IMR-90 (cell line): ENCODE results near the gene KCTD4. TPM values are rescaled to one million over a fixed set of nuclear protein-coding genes. Genes with fewer than 3 reads are reported as not detected.

Experiments
- ATAC-seq: fragments of 200-7000 bp; cut with Tn5 transposase; 2 replicates; pipeline ENCODE4 v1.9.1; 2020; ENCODE audit warnings: low read depth, mild to moderate bottlenecking, moderate library complexity
- BruUV-seq: library from RNA; stranded (reverse); fragments of 400-500 nt; replicated peaks from 2 replicates; lab custom pipeline; 2021; lab: Mats Ljungman, UMichigan
- CTCF ChIA-PET: fragments of 300-600 bp; formaldehyde crosslinking; extraction: SDS; loops from one replicate; lab custom pipeline; 2021; ENCODE audit warnings: antibody characterized with exemption; lab: Yijun Ruan, JAX
- POLR2A ChIA-PET: fragments of 300-600 bp; sonication (Branson Sonifier 250); formaldehyde crosslinking; loops from one replicate; lab custom pipeline; 2022; ENCODE audit warnings: antibody characterized with exemption; ENCODE audit not compliant: unreplicated experiment; lab: Charles Lee
- DNase-seq: peaks from one replicate; pipeline ENCODE4 v3.0.0; 2013
- H2AFZ ChIP-seq: replicated peaks from 2 replicates; pipeline ENCODE3; 2013; ENCODE audit warnings: low read length, mild to moderate bottlenecking; ENCODE audit not compliant: poor library complexity
- H2AK5ac ChIP-seq: 2 replicates; pipeline ENCODE4 v1.6.1; 2013; ENCODE audit warnings: low read depth, low read length, inconsistent platforms
- H2AK9ac ChIP-seq: replicated peaks from 2 replicates; pipeline ENCODE3; 2013; ENCODE audit warnings: mild to moderate bottlenecking, low read depth, low read length, moderate library complexity; ENCODE audit not compliant: poor library complexity
- H2BK120ac ChIP-seq: 2 replicates; pipeline ENCODE4 v1.6.1; 2013; ENCODE audit warnings: low read depth, low read length, inconsistent platforms
- H2BK15ac ChIP-seq: 3 replicates; pipeline ENCODE4 v1.6.1; 2013; ENCODE audit warnings: low read depth, low read length, inconsistent platforms
- H2BK20ac ChIP-seq: 2 replicates; pipeline ENCODE4 v1.6.1; 2013; ENCODE audit warnings: low read depth, mild to moderate bottlenecking, inconsistent platforms, low read length, moderate library complexity
- H2BK5ac ChIP-seq: 2 replicates; pipeline ENCODE4 v1.6.1; 2013; ENCODE audit warnings: mild to moderate bottlenecking, low read depth, low read length, inconsistent platforms; ENCODE audit not compliant: poor library complexity, severe bottlenecking
- H3K14ac ChIP-seq: replicated peaks from 2 replicates; pipeline ENCODE4 v1.6.1; 2013; ENCODE audit warnings: low read depth, low read length, inconsistent platforms
- H3K18ac ChIP-seq: 2 replicates; pipeline ENCODE4 v1.6.1; 2013; ENCODE audit warnings: low read depth, low read length, control low read depth
- H3K23ac ChIP-seq: 2 replicates; pipeline ENCODE4 v1.6.1; 2013; ENCODE audit warnings: low read depth, low read length, inconsistent platforms
- H3K27ac ChIP-seq: 2 replicates; pipeline ENCODE4 v1.5.1; 2013; ENCODE audit warnings: mild to moderate bottlenecking, control low read depth, low read length; ENCODE audit not compliant: insufficient read depth
- H3K27me3 ChIP-seq: 2 replicates; pipeline ENCODE4 v1.6.1; 2013; ENCODE audit warnings: low read length; ENCODE audit not compliant: control insufficient read depth, insufficient read depth
- H3K36me3 ChIP-seq: 2 replicates; pipeline ENCODE4 v1.6.1; 2013; ENCODE audit warnings: low read length, mixed read lengths; ENCODE audit not compliant: control insufficient read depth, insufficient read depth
- H3K4ac ChIP-seq: 2 replicates; pipeline ENCODE4 v1.6.1; 2013; ENCODE audit warnings: low read depth, low read length, inconsistent platforms
- H3K4me1 ChIP-seq: 2 replicates; pipeline ENCODE4 v1.6.1; 2013; ENCODE audit warnings: low read length, mixed read lengths; ENCODE audit not compliant: control insufficient read depth, insufficient read depth
- H3K4me2 ChIP-seq: 2 replicates; pipeline ENCODE4 v1.6.1; 2013; ENCODE audit warnings: low read depth, mild to moderate bottlenecking, control low read depth, low read length, moderate library complexity
- H3K4me3 ChIP-seq: 2 replicates; pipeline ENCODE4 v1.5.1; 2013; ENCODE audit warnings: low read depth, mild to moderate bottlenecking, control low read depth, low read length, moderate library complexity; ENCODE audit not compliant: insufficient read depth
- H3K56ac ChIP-seq: 2 replicates; pipeline ENCODE4 v1.6.1; 2013; ENCODE audit warnings: low read length, inconsistent platforms; ENCODE audit not compliant: insufficient read depth; ENCODE audit errors: extremely low read depth
- H3K79me1 ChIP-seq, 2 experiments: 2 replicates each; pipeline ENCODE4 v1.6.1; 2013; ENCODE audit warnings: low read length in 2 of 2, inconsistent platforms in 1 of 2, low read depth in 1 of 2
- H3K9ac ChIP-seq: 2 replicates; pipeline ENCODE4 v1.6.1; 2013; ENCODE audit warnings: low read depth, low read length, control low read depth
- H3K9me1 ChIP-seq: 2 replicates; pipeline ENCODE4 v1.6.1; 2013; ENCODE audit warnings: low read length, inconsistent platforms; ENCODE audit not compliant: insufficient read depth
- H3K9me3 ChIP-seq: 2 replicates; pipeline ENCODE4 v1.6.1; 2013; ENCODE audit warnings: low read length; ENCODE audit not compliant: control insufficient read depth, insufficient read depth
- H4K20me1 ChIP-seq: 2 replicates; pipeline ENCODE4 v1.6.1; 2013; ENCODE audit warnings: low read length, inconsistent platforms; ENCODE audit not compliant: insufficient read depth
- H4K5ac ChIP-seq: 2 replicates; pipeline ENCODE4 v1.6.1; 2013; ENCODE audit warnings: mild to moderate bottlenecking, low read depth, low read length, control low read depth
- H4K8ac ChIP-seq, 2 experiments: 2 replicates each; pipeline ENCODE4 v1.6.1; 2013; ENCODE audit warnings: low read depth in 2 of 2, low read length in 2 of 2, control low read depth in 1 of 2, inconsistent platforms in 1 of 2
- H4K91ac ChIP-seq: 2 replicates; pipeline ENCODE4 v1.6.1; 2013; ENCODE audit warnings: low read depth, low read length, inconsistent platforms; ENCODE audit not compliant: insufficient read depth
- BHLHE40 ChIP-seq: fragments of 150-350 bp; IDR thresholded peaks from 2 replicates; pipeline ENCODE4 v1.6.1; 2016; ENCODE audit warnings: mild to moderate bottlenecking, low read depth, low read length
- CEBPB ChIP-seq: IDR thresholded peaks from 2 replicates; pipeline ENCODE4 v1.6.1; 2012; ENCODE audit warnings: low read depth, low read length, improper control_type of control experiment
- FOS ChIP-seq: fragments of 150-350 bp; IDR thresholded peaks from 2 replicates; pipeline ENCODE4 v1.6.1; 2016; ENCODE audit warnings: low read depth, low read length
- MAFK ChIP-seq: IDR thresholded peaks from 2 replicates; pipeline ENCODE4 v1.6.1; 2012; ENCODE audit warnings: low read depth, low read length, improper control_type of control experiment
- RAD21 ChIP-seq: IDR thresholded peaks from 2 replicates; pipeline ENCODE4 v1.6.1; 2012; ENCODE audit warnings: low read length, improper control_type of control experiment
- RCOR1 ChIP-seq: IDR thresholded peaks from 2 replicates; pipeline ENCODE4 v1.6.1; 2012; ENCODE audit warnings: mild to moderate bottlenecking, low read length, improper control_type of control experiment; ENCODE audit not compliant: insufficient replicate concordance
- RFX5 ChIP-seq: IDR thresholded peaks from 2 replicates; pipeline ENCODE4 v1.8.0; 2012; ENCODE audit warnings: low read depth, mild to moderate bottlenecking, low read length, moderate library complexity
- SMC3 ChIP-seq: fragments of 150-350 bp; IDR thresholded peaks from 2 replicates; pipeline ENCODE4 v1.6.1; 2016; ENCODE audit warnings: low read depth, mild to moderate bottlenecking, antibody characterized with exemption, low read length, moderate library complexity
- WGBS, 2 experiments: methylation state at CpG; one replicate each; pipeline versions ENCODE4 v1.1.5 to v1.1.7; 2013; ENCODE audit warnings: missing lambda C conversion rate in 2 of 2; ENCODE audit not compliant: insufficient read length in 1 of 2; ENCODE audit errors: extremely low coverage in 2 of 2; 5-methylcytosine and 5-hydroxymethylcytosine counted together
- dilution Hi-C: fragments of 300-500 bp; cut with HindIII; formaldehyde crosslinking; loops from one replicate; pipeline ENCODE4 v1.14.3; 2018; ENCODE audit warnings: low sequenced_read_pairs; ENCODE audit not compliant: unreplicated experiment
- in situ Hi-C: fragments of 300-500 bp; cut with MboI; formaldehyde crosslinking; loops from 3 replicates; pipeline ENCODE4 v1.14.3; 2019; ENCODE audit warnings: low sequenced_read_pairs, inconsistent platforms, mixed read lengths
- intact Hi-C: fragments of 100-400 bp; cut with micrococcal nuclease; formaldehyde crosslinking; loops from 2 replicates; pipeline ENCODE4 v1.10.0; 2022
- polyA plus RNA-seq, 3 experiments: library from polyadenylated mRNA; depleted of rRNA; stranded (reverse); fragments of >200 nt; gene quantifications; 2 replicates each; pipeline ENCODE4 v1.2.3, GENCODE V29; 2012; ENCODE audit warnings: low replicate concordance in 1 of 3
- total RNA-seq: library from RNA; depleted of rRNA; stranded (reverse); fragments of >200 nt; gene quantifications from 2 replicates; pipeline ENCODE4 v1.2.3, GENCODE V29; 2012
- TF ChIP-seq, protein P1 (sequence below): fragments of 150-350 bp; IDR thresholded peaks from 2 replicates; pipeline ENCODE4 v1.6.1; 2017; ENCODE audit warnings: mild to moderate bottlenecking, antibody characterized with exemption, low read length, low read depth

The KCTD4 gene
- total and polyA plus RNA-seq, 2 of the 4 experiments (the other 2 are of a cell fraction), result 0.53 to 0.72 TPM

DNA sequence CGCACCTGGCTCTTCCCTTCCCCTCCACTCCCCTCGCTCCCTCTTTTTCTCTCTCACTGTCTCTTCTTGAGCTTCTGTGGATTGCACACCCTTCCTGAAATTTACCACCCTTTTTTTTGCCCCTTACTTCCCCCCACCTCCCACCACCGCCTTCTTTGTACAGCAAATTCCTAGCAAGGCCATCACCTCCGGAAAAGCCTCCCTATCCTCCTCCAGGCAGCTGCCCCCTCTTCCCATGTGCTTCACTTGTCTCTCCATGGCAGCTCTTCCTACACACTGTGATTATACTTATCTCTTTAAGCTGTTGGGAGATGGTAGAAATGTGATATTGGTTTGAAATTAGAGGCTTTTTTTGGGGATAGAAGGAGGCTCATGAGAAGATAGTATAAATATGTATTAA, 28.3 kb upstream of the KCTD4 start:
- Histone ChIP-seq H2AK5ac (no peak overlapping the region), H3K27me3 (no peaks in the 10 kb centered on the region), H3K9me1 (peaks cover 3% of the 10 kb centered on the region; the same call in 1 of the 2 replicates), H3K36me3 (0 out of 2 replicates have a peak, but pooled peaks cover 2% of the 10 kb centered on the region), H2BK15ac (no peak overlapping the region), H3K14ac (no peak overlapping the region), H4K91ac (no peak overlapping the region), H2BK5ac (no peak overlapping the region), H3K18ac (no peak overlapping the region), H3K23ac (no peak overlapping the region), H3K4me1 (no peaks in the 10 kb centered on the region; the same call in 1 of the 2 replicates), H3K4me2 (no peak overlapping the region), H3K9me3 (no peaks in the 10 kb centered on the region), H2BK120ac (no peak overlapping the region), H2AFZ (no peak overlapping the region), H3K9ac (no peak overlapping the region), H4K20me1 (no peaks in the 10 kb centered on the region), H3K56ac (no peak overlapping the region), H4K5ac (no peak overlapping the region), H3K4me3 (no peak overlapping the region), H2BK20ac (no peak overlapping the region), H3K27ac (no peak overlapping the region), H3K79me1 (peaks cover 15 to 43% of the 10 kb centered on the region in 2 experiments), H4K8ac (no peak overlapping the region), H2AK9ac (no peak overlapping the region), H3K4ac (no peak overlapping the region)
- in situ Hi-C loops, result no loop called here
- TF ChIP-seq RCOR1 (no peak), FOS (no peak), RAD21 (no peak), BHLHE40 (no peak), SMC3 (no peak), CEBPB (no peak), MAFK (no peak), RFX5 (no peak)
- TF ChIP-seq, protein P1, sequence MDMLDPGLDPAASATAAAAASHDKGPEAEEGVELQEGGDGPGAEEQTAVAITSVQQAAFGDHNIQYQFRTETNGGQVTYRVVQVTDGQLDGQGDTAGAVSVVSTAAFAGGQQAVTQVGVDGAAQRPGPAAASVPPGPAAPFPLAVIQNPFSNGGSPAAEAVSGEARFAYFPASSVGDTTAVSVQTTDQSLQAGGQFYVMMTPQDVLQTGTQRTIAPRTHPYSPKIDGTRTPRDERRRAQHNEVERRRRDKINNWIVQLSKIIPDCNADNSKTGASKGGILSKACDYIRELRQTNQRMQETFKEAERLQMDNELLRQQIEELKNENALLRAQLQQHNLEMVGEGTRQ, result no peak
- no TSS peak for BruUV-seq
- WGBS, 2 experiments, result 100% methylated on average over 1 of the region's 4 CpGs; no CpG with 5 or more reads in 1 of the 2 experiments
- dilution Hi-C loops, result no loop called here
- ATAC-seq (no peak), DNase-seq (no peak)
- ChIA-PET POLR2A (no interaction called here), CTCF (no interaction called here)
- intact Hi-C loops, result no loop called here
